ENCODE results near the gene UVRAG.

- no peak for TF ChIP-seq YY1 (IDR thresholded peaks at IDR 0.05; ENCODE audit: insufficient read depth, insufficient read length)
- TF ChIP-seq SUZ12 (IDR thresholded peaks at IDR 0.05; ENCODE audit: extremely low read depth, insufficient read depth, insufficient read length) = no peak
These were observed 210.1 kb downstream of the UVRAG start for GRCh38 chr11:76025068-76025467.
